ENCODE results near the gene UGT2B11. TPM values are rescaled to one million over a fixed set of nuclear protein-coding genes. Genes with fewer than 3 reads are reported as not detected.
"Not testable (repeated sequence)": the region's sequence is repeated elsewhere in the genome, so short reads cannot be mapped to it uniquely, and the experiment has no call there.

The UGT2B11 gene
- total RNA-seq, 2 donors from 2014 or later: not detected

DNA sequence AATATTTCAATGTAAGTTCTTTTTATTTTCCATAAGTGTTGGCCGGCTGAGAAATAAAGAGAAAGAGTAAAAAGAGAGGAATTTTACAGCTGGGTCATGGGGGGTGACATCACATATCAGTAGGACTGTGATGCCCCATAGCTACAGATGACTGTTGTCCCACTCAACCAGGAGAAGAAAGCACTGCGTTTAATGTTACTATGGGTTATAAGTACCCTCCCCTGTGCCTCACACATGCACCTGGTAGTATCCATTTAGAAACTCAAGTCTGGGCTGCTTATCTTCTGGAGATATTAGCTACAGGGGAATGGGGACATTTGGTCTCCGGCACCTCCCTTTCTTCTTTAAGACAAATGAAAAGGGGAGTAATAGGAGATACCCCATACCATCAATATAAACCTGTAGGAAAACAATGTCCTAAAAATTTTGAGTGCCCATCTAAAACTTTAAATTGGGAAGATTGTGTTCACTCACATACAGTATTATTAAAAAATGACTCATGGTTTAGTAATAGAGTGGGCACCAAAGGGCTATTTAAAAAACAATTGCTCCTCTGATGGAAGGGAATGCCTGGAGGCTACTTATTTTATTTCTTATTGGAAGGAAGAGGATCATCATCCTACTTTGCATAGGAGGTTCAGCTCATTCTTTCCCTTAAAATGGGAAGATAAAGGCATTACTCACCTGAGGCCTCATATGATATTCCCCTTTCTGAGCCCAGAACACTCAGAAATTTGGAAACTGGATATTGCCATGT, 18.2 kb downstream of the UGT2B11 start:
- Mint-ChIP-seq H3K36me3 (ENCODE audit: low read depth) (peaks cover 2% of the 10 kb centered on the region), H3K9me3 (peaks cover 22% of the 10 kb centered on the region), H3K27me3 (ENCODE audit: insufficient read depth) (no peaks in the 10 kb centered on the region), H3K27ac (no peak overlapping the region), H3K4me1 (peaks cover 3% of the 10 kb centered on the region), H3K4me3 (no peak overlapping the region)
- Histone ChIP-seq H3K4me3 (ENCODE audit: low read length) (no peak overlapping the region), H3K9me3 (ENCODE audit: control insufficient read depth, low read length) (peaks cover 24% of the 10 kb centered on the region), H3K27ac (ENCODE audit: low read depth, low read length) (no peak overlapping the region), H3K36me3 (ENCODE audit: control insufficient read depth, insufficient read depth, low read length) (no peaks in the 10 kb centered on the region), H3K27me3 (ENCODE audit: control insufficient read depth, insufficient read depth, low read length, poor library complexity, severe bottlenecking) (no peaks in the 10 kb centered on the region), H3K4me1 (ENCODE audit: control insufficient read depth, insufficient read depth, low read length) (no peaks in the 10 kb centered on the region), H3K9ac (ENCODE audit: extremely low read depth, low read length, poor library complexity, severe bottlenecking) (no peak overlapping the region)
- no peak for DNase-seq
- WGBS, 2 experiments (ENCODE audit: insufficient coverage in 1 of 2, insufficient read length in 1 of 2): 80% methylated on average over 2 of the region's 3 CpGs; no CpG with 5 or more reads in 1 of the 2 experiments
- TF ChIP-seq, protein P1, sequence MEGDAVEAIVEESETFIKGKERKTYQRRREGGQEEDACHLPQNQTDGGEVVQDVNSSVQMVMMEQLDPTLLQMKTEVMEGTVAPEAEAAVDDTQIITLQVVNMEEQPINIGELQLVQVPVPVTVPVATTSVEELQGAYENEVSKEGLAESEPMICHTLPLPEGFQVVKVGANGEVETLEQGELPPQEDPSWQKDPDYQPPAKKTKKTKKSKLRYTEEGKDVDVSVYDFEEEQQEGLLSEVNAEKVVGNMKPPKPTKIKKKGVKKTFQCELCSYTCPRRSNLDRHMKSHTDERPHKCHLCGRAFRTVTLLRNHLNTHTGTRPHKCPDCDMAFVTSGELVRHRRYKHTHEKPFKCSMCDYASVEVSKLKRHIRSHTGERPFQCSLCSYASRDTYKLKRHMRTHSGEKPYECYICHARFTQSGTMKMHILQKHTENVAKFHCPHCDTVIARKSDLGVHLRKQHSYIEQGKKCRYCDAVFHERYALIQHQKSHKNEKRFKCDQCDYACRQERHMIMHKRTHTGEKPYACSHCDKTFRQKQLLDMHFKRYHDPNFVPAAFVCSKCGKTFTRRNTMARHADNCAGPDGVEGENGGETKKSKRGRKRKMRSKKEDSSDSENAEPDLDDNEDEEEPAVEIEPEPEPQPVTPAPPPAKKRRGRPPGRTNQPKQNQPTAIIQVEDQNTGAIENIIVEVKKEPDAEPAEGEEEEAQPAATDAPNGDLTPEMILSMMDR (conservative IDR thresholded peaks at IDR 0.05): no peak

DNA sequence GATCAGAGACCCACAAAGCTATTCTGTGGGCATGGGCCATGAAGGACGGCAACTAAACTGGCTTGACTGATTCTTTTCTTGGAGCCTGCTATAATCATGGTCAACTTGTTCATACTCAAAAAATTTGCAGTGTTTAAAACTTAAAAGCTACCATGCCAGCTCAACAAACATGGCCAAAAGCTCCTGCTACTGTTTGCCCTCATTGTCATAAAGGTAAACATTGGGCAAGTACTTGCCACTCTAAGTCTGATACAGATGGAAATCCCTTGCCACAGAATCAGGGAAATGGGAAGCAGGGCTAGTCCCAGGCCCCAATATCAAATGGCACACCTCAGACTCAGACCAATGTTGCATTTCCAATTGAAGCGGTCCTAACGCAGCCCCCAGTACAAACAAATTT, 20.4 kb downstream of the UGT2B11 start:
- H3K36me3 Mint-ChIP-seq (ENCODE audit: low read depth): peaks cover 2% of the 10 kb centered on the region
- 88 to 96% methylated on average over 1 to 3 of the region's 3 CpGs for WGBS, 2 experiments (ENCODE audit: insufficient coverage in 1 of 2, insufficient read length in 1 of 2)
- H3K27ac Mint-ChIP-seq: no peak overlapping the region
- TF ChIP-seq, protein P1 (conservative IDR thresholded peaks at IDR 0.05): no peak
- no peak for DNase-seq
- H3K4me1 ChIP-seq (ENCODE audit: control insufficient read depth, insufficient read depth, low read length): no peaks in the 10 kb centered on the region
- H3K27me3 ChIP-seq (ENCODE audit: control insufficient read depth, insufficient read depth, low read length, poor library complexity, severe bottlenecking): no peaks in the 10 kb centered on the region
- H3K36me3 ChIP-seq (ENCODE audit: control insufficient read depth, insufficient read depth, low read length): no peaks in the 10 kb centered on the region
- no peak overlapping the region for H3K4me3 ChIP-seq (ENCODE audit: low read length)
- peaks cover 22% of the 10 kb centered on the region for H3K9me3 Mint-ChIP-seq
- H3K9me3 ChIP-seq (ENCODE audit: control insufficient read depth, low read length): peaks cover 23% of the 10 kb centered on the region
- peaks cover 3% of the 10 kb centered on the region for H3K4me1 Mint-ChIP-seq
- H3K9ac ChIP-seq (ENCODE audit: extremely low read depth, low read length, poor library complexity, severe bottlenecking): no peak overlapping the region
- no peaks in the 10 kb centered on the region for H3K27me3 Mint-ChIP-seq (ENCODE audit: insufficient read depth)
- H3K4me3 Mint-ChIP-seq: no peak overlapping the region
- no peak overlapping the region for H3K27ac ChIP-seq (ENCODE audit: low read depth, low read length)

DNA sequence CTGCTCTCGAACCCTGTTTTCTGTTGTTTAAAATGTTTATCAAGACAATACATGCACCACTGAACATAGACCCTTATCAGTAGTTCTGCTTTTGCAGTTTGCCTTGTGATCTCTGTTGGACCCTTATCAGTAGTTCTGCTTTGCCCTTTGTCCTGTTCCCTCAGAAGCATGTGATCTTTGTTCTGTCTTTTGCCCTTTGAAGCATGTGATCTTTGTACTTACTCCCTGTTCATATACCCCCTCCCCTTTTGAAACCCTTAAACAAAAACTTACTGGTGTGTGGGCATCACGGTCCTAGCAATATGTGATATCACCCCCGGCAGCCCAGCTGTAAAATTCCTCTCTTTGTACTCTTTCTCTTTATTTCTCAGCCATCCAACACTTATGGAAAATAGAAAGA, 22.6 kb downstream of the UGT2B11 start:
- H3K27ac ChIP-seq (ENCODE audit: low read depth, low read length); H3K36me3 Mint-ChIP-seq (ENCODE audit: low read depth); DNase-seq; H3K27me3 Mint-ChIP-seq (ENCODE audit: insufficient read depth); H3K36me3 ChIP-seq (ENCODE audit: control insufficient read depth, insufficient read depth, low read length); H3K27ac Mint-ChIP-seq; H3K4me3 ChIP-seq (ENCODE audit: low read length); H3K27me3 ChIP-seq (ENCODE audit: control insufficient read depth, insufficient read depth, low read length, poor library complexity, severe bottlenecking); H3K9me3 ChIP-seq (ENCODE audit: control insufficient read depth, low read length); H3K9me3 Mint-ChIP-seq; H3K4me3 Mint-ChIP-seq; H3K9ac ChIP-seq (ENCODE audit: extremely low read depth, low read length, poor library complexity, severe bottlenecking); H3K4me1 ChIP-seq (ENCODE audit: control insufficient read depth, insufficient read depth, low read length); H3K4me1 Mint-ChIP-seq: not testable (repeated sequence)
- WGBS, 2 experiments (ENCODE audit: insufficient coverage in 1 of 2, insufficient read length in 1 of 2): 94% methylated on average over 3 of the region's 3 CpGs; no CpG with 5 or more reads in 1 of the 2 experiments

DNA sequence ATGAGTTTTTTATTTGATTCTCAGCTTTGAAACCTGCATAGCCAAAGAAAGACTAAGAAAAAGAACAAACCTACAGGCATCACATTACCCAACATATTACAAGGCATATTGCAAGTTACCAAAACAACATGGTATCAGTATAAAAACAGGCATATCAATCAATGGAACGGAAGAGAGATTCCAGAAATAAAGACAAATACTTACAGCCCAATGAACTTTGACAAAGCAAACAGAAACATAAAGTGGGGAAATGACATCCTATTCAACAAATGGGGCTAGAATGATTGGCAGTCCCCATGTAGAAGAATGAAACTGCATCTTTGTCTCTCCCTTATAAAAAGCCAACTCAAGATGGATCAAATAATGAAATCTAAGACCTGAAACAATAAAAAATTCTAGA, 23.9 kb downstream of the UGT2B11 start:
- H3K27ac ChIP-seq (ENCODE audit: low read depth, low read length); H3K9ac ChIP-seq (ENCODE audit: extremely low read depth, low read length, poor library complexity, severe bottlenecking); H3K36me3 ChIP-seq (ENCODE audit: control insufficient read depth, insufficient read depth, low read length); H3K36me3 Mint-ChIP-seq (ENCODE audit: low read depth); H3K9me3 ChIP-seq (ENCODE audit: control insufficient read depth, low read length); H3K4me3 Mint-ChIP-seq; H3K4me1 Mint-ChIP-seq; H3K4me3 ChIP-seq (ENCODE audit: low read length); H3K27me3 ChIP-seq (ENCODE audit: control insufficient read depth, insufficient read depth, low read length, poor library complexity, severe bottlenecking); DNase-seq; H3K27ac Mint-ChIP-seq; H3K4me1 ChIP-seq (ENCODE audit: control insufficient read depth, insufficient read depth, low read length); H3K9me3 Mint-ChIP-seq; H3K27me3 Mint-ChIP-seq (ENCODE audit: insufficient read depth): not testable (repeated sequence)
- 70% methylated on average over 1 of the region's 1 CpG; no CpG with 5 or more reads in 1 of the 2 experiments for WGBS, 2 experiments (ENCODE audit: insufficient coverage in 1 of 2, insufficient read length in 1 of 2)

DNA sequence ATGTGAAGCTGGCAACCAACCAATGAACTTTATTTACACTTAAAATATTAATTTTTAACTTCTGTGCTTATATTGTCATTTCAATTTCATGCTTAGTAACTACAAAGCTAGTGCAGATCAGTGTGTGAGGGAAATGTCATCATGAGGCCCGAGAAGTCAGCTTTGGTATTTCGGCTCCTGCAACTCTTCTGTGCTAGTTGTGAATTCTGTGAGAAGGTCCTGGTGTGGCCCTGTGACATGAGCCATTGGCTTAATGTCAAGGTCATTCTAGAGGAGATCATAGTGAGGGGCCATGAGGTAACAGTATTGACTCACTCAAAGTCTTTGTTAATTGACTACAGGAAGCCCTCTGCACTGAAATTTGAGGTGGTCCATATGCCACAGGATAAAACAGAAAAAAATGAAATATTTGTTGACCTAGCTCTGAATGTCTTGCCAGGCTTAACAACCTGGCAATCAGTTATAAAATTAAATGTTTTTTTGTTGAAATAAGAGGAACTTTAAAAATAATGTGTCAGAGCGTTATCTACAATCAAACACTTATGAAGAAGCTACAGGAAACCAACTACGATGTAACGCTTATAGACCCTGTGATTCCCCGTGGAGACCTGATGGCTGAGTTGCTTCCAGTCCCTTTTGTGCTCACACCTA, 32.9 kb downstream of the UGT2B11 start:
- not testable (repeated sequence) for H3K36me3 Mint-ChIP-seq (ENCODE audit: low read depth); DNase-seq; H3K9me3 Mint-ChIP-seq; H3K4me3 Mint-ChIP-seq; H3K9me3 ChIP-seq (ENCODE audit: control insufficient read depth, low read length); H3K27ac Mint-ChIP-seq; H3K27ac ChIP-seq (ENCODE audit: low read depth, low read length); H3K9ac ChIP-seq (ENCODE audit: extremely low read depth, low read length, poor library complexity, severe bottlenecking); H3K27me3 ChIP-seq (ENCODE audit: control insufficient read depth, insufficient read depth, low read length, poor library complexity, severe bottlenecking); H3K4me1 ChIP-seq (ENCODE audit: control insufficient read depth, insufficient read depth, low read length); H3K36me3 ChIP-seq (ENCODE audit: control insufficient read depth, insufficient read depth, low read length); H3K4me3 ChIP-seq (ENCODE audit: low read length)
- H3K27me3 Mint-ChIP-seq (ENCODE audit: insufficient read depth): peaks cover 14% of the 10 kb centered on the region
- H3K4me1 Mint-ChIP-seq: peaks cover 16% of the 10 kb centered on the region
- WGBS, 2 experiments (ENCODE audit: insufficient coverage in 1 of 2, insufficient read length in 1 of 2): 94 to 100% methylated on average over 3 to 6 of the region's 6 CpGs

Data from endodermal cell (in vitro differentiated cells).